GM18507 (cell line): Measurements from ENCODE around the gene WASHC2A.
"Not testable (repeated sequence)": the region's sequence is repeated elsewhere in the genome, so short reads cannot be mapped to it uniquely, and the experiment has no call there.

Experiments used
- DNase-seq: peaks from one replicate; pipeline ENCODE4 v3.0.0; 2011; ENCODE audit warnings: low read depth; ENCODE audit not compliant: insufficient read length; ENCODE audit errors: extremely low spot score
- FAIRE-seq: peaks from 2 replicates; lab custom pipeline; 2011; peaks lifted over from hg19 to GRCh38; lab: Jason Lieb, UNC

Gene WASHC2A

GRCh38 chr10:50061548-50061947, 6.2 kb upstream of the WASHC2A start:
- not testable (repeated sequence) for DNase-seq, FAIRE-seq

GRCh38 chr10:50063100-50063499, 4.7 kb upstream of the WASHC2A start:
- DNase-seq (no peak), FAIRE-seq (no peak)

DNA sequence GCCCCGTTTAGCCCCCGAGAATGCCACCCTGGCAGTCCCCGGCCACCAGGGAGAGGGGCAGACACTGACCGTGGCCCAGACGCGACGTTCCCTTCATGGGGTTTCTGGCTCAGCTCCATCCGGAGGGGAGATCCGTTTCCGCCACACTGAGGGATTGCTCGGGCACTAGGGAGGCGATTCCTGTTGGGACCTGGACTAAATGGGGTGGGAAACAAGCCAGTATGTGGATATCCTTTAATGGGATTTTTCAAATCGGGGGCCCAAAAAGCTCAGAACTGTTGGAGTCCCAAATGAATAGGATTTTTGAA, 552 bp downstream of the WASHC2A start:
- not testable (repeated sequence) for DNase-seq, FAIRE-seq

DNA sequence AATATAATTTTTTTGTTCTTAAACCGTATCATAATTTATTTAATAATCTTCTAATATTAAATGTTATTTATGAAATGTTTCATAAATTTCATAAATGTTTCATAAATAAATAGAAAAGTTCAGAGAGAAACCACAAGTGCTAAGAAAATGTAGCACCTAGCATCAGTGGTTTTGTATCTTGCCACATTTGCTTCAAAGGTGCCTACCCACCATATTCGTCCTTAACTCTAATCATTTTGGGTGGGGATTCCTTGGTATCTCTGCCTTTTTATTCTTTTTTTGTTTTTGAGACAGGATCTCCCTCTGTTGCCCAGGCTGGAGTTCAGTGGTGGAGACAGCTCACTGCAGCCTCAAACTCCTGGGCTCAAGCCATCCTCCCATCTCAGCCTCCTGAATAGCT, 7.4 kb downstream of the WASHC2A start:
- FAIRE-seq, DNase-seq: not testable (repeated sequence)

GRCh38 chr10:50075544-50075943, 7.8 kb downstream of the WASHC2A start:
- DNase-seq = not testable (repeated sequence)
- FAIRE-seq = peak; percentile 63

DNA sequence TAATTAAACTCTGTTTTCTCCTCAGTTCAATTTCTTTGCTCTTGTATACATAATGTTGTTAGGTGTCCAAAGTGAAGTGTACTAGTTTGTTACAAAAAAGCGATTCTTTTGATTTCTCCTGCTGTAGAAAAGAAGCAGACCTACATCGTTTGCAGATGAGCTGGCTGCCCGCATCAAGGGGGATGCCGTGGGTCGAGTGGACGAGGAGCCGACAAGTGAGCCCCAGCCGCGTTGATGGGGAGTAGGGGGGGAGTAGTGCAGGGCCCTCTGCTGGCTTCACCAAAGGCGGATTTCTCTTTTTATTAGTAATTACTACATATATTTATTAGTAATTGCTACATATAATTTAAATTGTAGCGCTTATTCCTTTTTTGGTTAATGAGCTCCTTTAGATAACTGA, 23.6 kb downstream of the WASHC2A start:
- FAIRE-seq, DNase-seq: not testable (repeated sequence)

DNA sequence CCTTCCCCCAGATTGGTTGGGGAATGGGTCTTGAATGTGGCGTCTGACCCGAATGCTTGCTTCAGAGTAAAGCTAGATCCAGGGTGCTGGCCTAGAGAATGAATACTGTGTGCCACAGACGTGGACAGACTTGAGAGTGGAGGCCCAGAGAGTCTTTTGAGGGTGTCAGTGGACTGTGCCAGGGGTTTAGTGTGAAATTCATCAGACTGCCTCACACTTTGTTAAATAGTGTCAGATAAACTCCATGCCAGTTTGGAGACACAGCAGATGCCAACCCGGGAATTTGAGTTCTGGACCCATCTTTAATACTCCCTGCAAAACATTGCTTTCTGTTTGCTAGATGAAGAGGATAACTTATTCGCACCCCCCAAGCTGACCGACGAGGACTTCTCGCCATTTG, 25.2 kb downstream of the WASHC2A start:
- DNase-seq, FAIRE-seq: not testable (repeated sequence)

GRCh38 chr10:50094630-50095029, 26.9 kb downstream of the WASHC2A start:
- not testable (repeated sequence) for DNase-seq, FAIRE-seq

DNA sequence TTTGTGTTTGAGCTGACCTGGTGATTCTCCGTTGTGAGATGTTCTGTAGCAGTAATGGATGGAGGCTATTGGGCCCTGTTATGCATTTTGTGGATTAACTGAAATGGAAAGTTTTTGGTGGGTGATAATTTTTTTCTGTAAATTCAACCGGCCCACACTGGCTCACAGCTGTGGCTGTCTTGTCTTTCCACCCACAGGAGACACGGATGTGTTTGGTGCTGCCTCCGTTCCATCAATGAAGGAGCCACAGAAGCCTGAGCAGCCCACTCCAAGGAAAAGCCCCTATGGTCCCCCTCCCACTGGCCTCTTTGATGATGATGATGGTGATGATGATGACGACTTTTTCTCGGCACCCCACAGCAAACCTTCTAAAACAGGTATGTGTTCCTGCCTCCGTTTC, 27.6 kb downstream of the WASHC2A start:
- FAIRE-seq, DNase-seq: not testable (repeated sequence)

- not testable (repeated sequence) for FAIRE-seq, DNase-seq
Observed at GRCh38 chr10:50096722-50097121, 29.0 kb downstream of the WASHC2A start.

DNA sequence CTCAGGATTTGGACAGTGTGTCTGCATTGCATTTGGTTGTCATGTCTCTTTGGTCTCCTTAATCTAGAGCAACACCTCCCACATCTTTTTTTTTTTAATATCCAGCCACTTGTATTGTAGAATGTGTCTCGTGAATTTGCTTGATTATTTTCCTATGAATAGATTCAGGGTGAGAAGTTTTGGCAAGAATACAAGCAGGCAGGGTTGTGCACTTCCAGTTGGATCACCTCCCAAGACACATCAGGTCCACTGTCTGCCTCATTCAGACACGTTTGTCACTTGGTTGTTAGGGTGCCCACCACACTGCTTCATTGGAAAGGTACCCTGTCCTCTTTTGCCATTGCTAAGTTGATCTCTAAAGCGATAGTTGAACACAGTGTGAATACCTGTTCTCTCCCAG, 30.9 kb downstream of the WASHC2A start:
- DNase-seq, FAIRE-seq: not testable (repeated sequence)

DNA sequence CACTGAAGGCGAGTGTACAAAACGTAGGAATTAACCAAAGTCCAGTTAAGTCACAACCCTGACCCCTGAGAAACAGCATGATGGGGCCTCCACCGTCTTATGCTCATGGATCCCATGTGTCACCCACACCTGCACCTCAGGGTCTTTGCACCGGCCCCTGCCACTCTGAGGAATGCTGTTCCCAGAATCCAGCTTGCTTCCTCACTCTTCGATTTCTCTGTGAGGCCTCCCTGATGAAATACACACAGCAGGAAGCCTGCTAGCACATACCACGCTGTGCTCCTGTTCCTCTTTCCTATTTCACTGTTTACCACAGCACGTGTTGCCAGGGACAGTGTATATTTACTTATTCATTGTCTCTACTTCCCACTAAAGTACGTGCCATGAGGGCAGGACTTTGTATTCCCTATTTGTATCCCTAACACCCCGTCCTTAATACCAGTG, 33.4 kb downstream of the WASHC2A start:
- DNase-seq, FAIRE-seq: not testable (repeated sequence)

GRCh38 chr10:50101747-50102146, 34.0 kb downstream of the WASHC2A start:
- not testable (repeated sequence) for DNase-seq, FAIRE-seq

DNA sequence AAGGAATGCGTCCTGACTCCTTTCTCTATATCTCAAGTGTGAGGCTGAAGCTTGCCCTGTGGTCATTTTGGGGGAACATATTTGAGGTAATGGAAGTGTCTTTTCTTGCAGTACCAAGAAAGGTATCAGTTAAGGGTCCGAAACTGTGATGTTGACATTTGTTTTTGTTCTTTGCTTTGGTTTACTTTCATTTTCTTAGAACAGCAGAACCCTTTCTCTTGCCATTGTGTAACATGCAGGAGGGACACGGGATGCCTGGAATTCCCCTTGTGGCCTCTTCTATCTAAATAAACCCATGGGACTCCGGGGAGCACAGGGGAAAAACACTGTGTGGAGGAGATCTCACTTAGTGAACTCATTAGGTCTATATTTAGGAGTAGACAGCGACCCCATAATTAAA, 34.5 kb downstream of the WASHC2A start:
- DNase-seq, FAIRE-seq: not testable (repeated sequence)

DNA sequence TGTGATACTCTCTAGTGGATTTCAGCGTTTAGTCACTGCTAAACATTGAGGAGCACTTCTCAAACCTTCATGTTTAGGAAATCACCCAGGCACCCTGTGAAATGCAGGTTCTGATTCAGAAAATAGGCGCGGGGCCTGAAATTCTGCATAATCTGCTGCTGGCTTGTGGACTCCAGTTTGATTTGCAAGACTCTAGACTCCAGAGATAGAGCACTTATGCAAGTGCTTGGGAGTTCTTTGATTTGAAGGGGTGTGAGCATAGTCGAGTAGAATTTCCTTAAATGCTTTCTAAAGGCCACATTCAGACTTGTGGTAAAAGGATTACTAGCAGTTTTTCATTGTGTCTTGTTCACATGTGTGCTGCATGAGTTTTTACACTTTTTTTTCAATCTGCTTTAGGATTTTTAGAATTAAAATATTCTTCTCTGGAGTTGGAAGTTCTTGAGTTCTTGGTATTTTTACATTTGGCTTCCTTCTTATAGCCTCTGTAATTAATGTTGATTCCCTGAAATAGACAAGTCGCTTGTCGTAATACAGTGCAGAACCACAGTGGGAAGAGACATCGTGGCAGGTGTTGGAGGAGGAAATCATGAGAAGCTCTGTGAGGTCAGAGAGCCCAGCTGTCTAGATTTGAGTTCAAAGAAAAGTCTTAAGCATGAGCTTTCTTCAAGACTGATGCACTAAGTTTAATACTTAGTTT, 41.4 kb downstream of the WASHC2A start:
- FAIRE-seq, DNase-seq: not testable (repeated sequence)

GRCh38 chr10:50112419-50113112, 44.8 kb downstream of the WASHC2A start:
- not testable (repeated sequence) for DNase-seq, FAIRE-seq

GRCh38 chr10:50126765-50127164, 59.0 kb downstream of the WASHC2A start:
- FAIRE-seq, DNase-seq: not testable (repeated sequence)

GRCh38 chr10:50127770-50128292, 60.1 kb downstream of the WASHC2A start:
- not testable (repeated sequence) for FAIRE-seq, DNase-seq

DNA sequence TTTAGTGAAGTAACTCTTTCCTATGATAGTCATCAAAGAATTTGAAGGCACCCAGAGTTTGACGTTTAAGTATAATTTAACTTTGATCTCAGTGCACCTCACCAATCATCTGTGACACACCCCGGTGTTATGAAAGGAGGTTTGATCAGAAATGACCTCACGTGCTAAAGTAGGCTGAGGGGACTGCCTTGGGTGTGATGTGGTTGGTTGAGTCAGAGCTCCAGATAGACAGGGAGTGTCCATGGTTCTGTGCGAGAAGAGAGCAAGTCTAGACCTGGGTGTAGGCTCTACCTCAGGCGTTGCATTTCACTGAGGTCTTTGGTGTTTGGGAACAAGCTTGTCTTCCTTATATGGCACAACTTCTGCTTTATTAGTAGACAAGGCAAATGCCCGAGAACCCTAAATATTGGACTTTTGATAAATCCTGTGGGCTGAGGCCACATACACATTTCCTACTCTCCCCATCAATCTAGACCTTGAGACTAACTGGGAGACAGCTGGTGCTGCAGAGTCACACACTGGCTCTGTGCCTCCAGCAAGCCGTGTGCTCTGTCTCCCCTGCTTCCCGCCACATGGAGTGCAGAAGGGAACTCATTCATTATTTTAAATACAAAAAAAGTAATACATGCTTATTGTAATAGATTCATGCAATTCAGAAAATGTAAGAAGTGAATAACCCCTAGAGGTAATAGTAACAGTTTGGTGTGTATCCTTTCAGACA, 63.7 kb downstream of the WASHC2A start:
- FAIRE-seq, DNase-seq: not testable (repeated sequence)

- not testable (repeated sequence) for FAIRE-seq, DNase-seq
Observed at GRCh38 chr10:50132322-50132721, 64.6 kb downstream of the WASHC2A start.
